Measurements from ENCODE around the gene PPP6R2. TPM values are rescaled to one million over a fixed set of nuclear protein-coding genes. Genes with fewer than 3 reads are reported as not detected.
A peak's percentile ranks its signal among the peaks of the same experiment; 100 is the strongest.

Gene PPP6R2
- polyA plus RNA-seq, 3 donors, result 9.1 to 74.5 (median 10.3) TPM

- DNase-seq, result no peak
- Histone ChIP-seq H2AFZ (ENCODE audit: insufficient read depth, low read depth, low read length, poor library complexity, severe bottlenecking) (no peak overlapping the region), H3K79me2 (ENCODE audit: insufficient read depth, low read length) (no peaks in the 10 kb centered on the region), H4K20me1 (ENCODE audit: insufficient read depth, low read length) (peaks cover 41% of the 10 kb centered on the region), H3K27ac (ENCODE audit: low read depth in 1 of 2, low read length in 2 of 2) (no peak overlapping the region), H3K9ac (ENCODE audit: insufficient read depth, low read length, poor library complexity, severe bottlenecking) (no peak overlapping the region), H3K4me2 (replicated peaks; ENCODE audit: extremely low read depth, low read length, poor library complexity, severe bottlenecking) (no peak overlapping the region), H3K36me3 (replicated peaks in 1 of 2; ENCODE audit: control insufficient read depth in 1 of 2, insufficient read depth in 2 of 2, low read length in 2 of 2) (peaks cover 72 to 88% of the 10 kb centered on the region in 2 donors), H3K9me3 (replicated peaks in 1 of 2; ENCODE audit: control insufficient read depth in 1 of 2, insufficient read depth in 1 of 2, low read length in 2 of 2) (no peaks in the 10 kb centered on the region), H3K4me3 (replicated peaks in 1 of 3; ENCODE audit: low read depth in 2 of 3, low read length in 3 of 3) (no peak overlapping the region), H3K27me3 (ENCODE audit: control insufficient read depth in 2 of 2, insufficient read depth in 2 of 2, low read length in 2 of 2) (no peaks in the 10 kb centered on the region), H3K4me1 (ENCODE audit: control insufficient read depth in 1 of 2, insufficient read depth in 2 of 2, low read length in 2 of 2) (no peaks in the 10 kb centered on the region)
- peaks cover 41 to 77% of the 10 kb centered on the region in 2 donors for H3K36me3 Mint-ChIP-seq
- WGBS (ENCODE audit: insufficient coverage), result 96% methylated on average over 22 of the region's 26 CpGs
- no peak overlapping the region for H3K4me3 Mint-ChIP-seq
- no peaks in the 10 kb centered on the region for H3K9me3 Mint-ChIP-seq
- H3K4me1 Mint-ChIP-seq, result peaks cover 2% of the 10 kb centered on the region
- intact Hi-C loops (cut with micrococcal nuclease), result no loop called here
- H3K27me3 Mint-ChIP-seq (ENCODE audit: low read depth in 3 of 3), result no peaks in the 10 kb centered on the region
- H3K27ac Mint-ChIP-seq, result peak overlapping the region in 1 of 7 donors; percentile 58
- no peak for TF ChIP-seq CTCF (IDR thresholded peaks at IDR 0.05)
These were observed 97.6 kb downstream of the PPP6R2 start for GRCh38 chr22:50440544-50441249.

DNA sequence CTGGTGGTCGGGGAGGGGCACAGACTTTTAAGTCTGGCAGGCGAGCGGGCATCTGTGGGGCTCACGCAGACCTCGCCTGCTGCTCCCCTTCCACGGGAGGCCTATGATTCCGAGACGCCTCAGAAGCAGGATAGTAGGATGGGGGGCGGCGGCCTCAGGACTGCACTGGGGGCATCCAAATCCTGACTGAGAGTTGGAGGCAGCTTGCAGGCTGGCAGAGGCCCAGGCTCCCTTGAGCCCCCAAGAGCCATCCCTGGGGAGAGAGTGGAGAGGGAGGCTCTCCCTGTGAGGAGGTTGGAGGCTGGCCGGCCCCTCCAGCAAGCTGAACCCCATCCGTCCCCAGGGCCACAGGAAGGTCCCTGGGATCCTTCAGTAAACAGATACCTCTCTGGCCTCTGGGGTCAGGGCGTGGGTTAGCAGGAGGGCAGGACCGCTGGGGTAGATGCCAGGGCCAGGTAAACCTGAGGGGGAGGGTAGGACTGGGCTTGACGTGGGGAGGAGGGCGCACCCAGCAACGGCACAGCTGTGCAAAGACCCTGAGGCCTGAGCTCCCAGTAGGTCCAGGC lies 98.4 kb downstream of the PPP6R2 start:
- peaks cover 47% of the 10 kb centered on the region for H4K20me1 ChIP-seq (ENCODE audit: insufficient read depth, low read length)
- H2AFZ ChIP-seq (ENCODE audit: insufficient read depth, low read depth, low read length, poor library complexity, severe bottlenecking), result no peak overlapping the region
- peaks cover 69 to 88% of the 10 kb centered on the region in 2 donors for H3K36me3 ChIP-seq (replicated peaks in 1 of 2; ENCODE audit: control insufficient read depth in 1 of 2, insufficient read depth in 2 of 2, low read length in 2 of 2)
- no peak overlapping the region for H3K9ac ChIP-seq (ENCODE audit: insufficient read depth, low read length, poor library complexity, severe bottlenecking)
- Mint-ChIP-seq H3K4me3 (no peak overlapping the region), H3K9me3 (no peaks in the 10 kb centered on the region), H3K4me1 (peaks cover 2% of the 10 kb centered on the region), H3K36me3 (peaks cover 45 to 77% of the 10 kb centered on the region in 2 donors), H3K27ac (peak overlapping the region in 2 of 7 donors; percentile 60 to 76), H3K27me3 (ENCODE audit: low read depth in 3 of 3) (no peaks in the 10 kb centered on the region)
- no peak overlapping the region for H3K4me2 ChIP-seq (replicated peaks; ENCODE audit: extremely low read depth, low read length, poor library complexity, severe bottlenecking)
- H3K4me1 ChIP-seq (ENCODE audit: control insufficient read depth in 1 of 2, insufficient read depth in 2 of 2, low read length in 2 of 2), result no peaks in the 10 kb centered on the region
- no peaks in the 10 kb centered on the region for H3K27me3 ChIP-seq (ENCODE audit: control insufficient read depth in 2 of 2, insufficient read depth in 2 of 2, low read length in 2 of 2)
- no peaks in the 10 kb centered on the region for H3K79me2 ChIP-seq (ENCODE audit: insufficient read depth, low read length)
- no peak for DNase-seq
- H3K27ac ChIP-seq (ENCODE audit: low read depth in 1 of 2, low read length in 2 of 2), result no peak overlapping the region
- no peaks in the 10 kb centered on the region for H3K9me3 ChIP-seq (replicated peaks in 1 of 2; ENCODE audit: control insufficient read depth in 1 of 2, insufficient read depth in 1 of 2, low read length in 2 of 2)
- TF ChIP-seq CTCF (IDR thresholded peaks at IDR 0.05), result no peak
- 94% methylated on average over 13 of the region's 17 CpGs for WGBS (ENCODE audit: insufficient coverage)
- H3K4me3 ChIP-seq (replicated peaks in 1 of 3; ENCODE audit: low read depth in 2 of 3, low read length in 3 of 3), result no peak overlapping the region
- intact Hi-C loops (cut with micrococcal nuclease), result no loop called here
